Smooth muscle cell of the umbilical artery (primary cell): Measurements from ENCODE around the gene RAMP1. TPM values are rescaled to one million over a fixed set of nuclear protein-coding genes. Genes with fewer than 3 reads are reported as not detected.

Source experiments
- total RNA-seq: library from RNA; depleted of rRNA; stranded (reverse); fragments of >200 nt; gene quantifications from 2 replicates; pipeline ENCODE4 v1.2.3, GENCODE V29; 2014

Gene RAMP1
- total RNA-seq, result 0.23 and 1.5 TPM in 2 replicates

GRCh38 chr2:237859533-237860272 is at the start of gene RAMP1:
TSS of gene RAMP1 (plus strand) at chr2:237859623. CDS start at chr2:237859676, 53 bp downstream.

Other genes with a start within 250 kb of the RAMP1 start
- gene LRRFIP1, start 232.0 kb upstream of the RAMP1 start, total RNA-seq, result 46.3 and 106 TPM in 2 replicates
- gene RBM44, start 60.8 kb upstream of the RAMP1 start, total RNA-seq, result 0.18 and 0.30 TPM in 2 replicates
- 65.9 and 66.1 TPM in 2 replicates for gene UBE2F, start 107.4 kb downstream of the RAMP1 start, total RNA-seq
- 14.8 and 16.9 TPM in 2 replicates for gene SCLY, start 201.4 kb downstream of the RAMP1 start, total RNA-seq
- 1.5 and 1.9 TPM in 2 replicates for gene ESPNL, start 240.7 kb downstream of the RAMP1 start, total RNA-seq